ENCODE results near the gene MSMO1. TPM values are rescaled to one million over a fixed set of nuclear protein-coding genes. Genes with fewer than 3 reads are reported as not detected.

MSMO1 gene
- total and polyA plus RNA-seq, 11 donors = 6.0 to 28.4 (median 13.2) TPM

- 92 to 96% (median 93%) methylated on average over 1 of the region's 1 CpG for WGBS, 4 donors
- Histone ChIP-seq H3K27me3 (no peaks in the 10 kb centered on the region), H3K4me3 (no peak overlapping the region), H3K27ac (no peak overlapping the region), H3K36me3 (peaks cover 0 to 23% (median 11%) of the 10 kb centered on the region in 9 donors), H3K9me3 (no peaks in the 10 kb centered on the region), H3K4me1 (peaks cover 0 to 35% (median 13%) of the 10 kb centered on the region in 12 donors)
- TF ChIP-seq POLR2A (IDR thresholded peaks at IDR 0.05) (no peak), CTCF (IDR thresholded peaks at IDR 0.05) (no peak)
- DNase-seq = no peak
- intact Hi-C loops (cut with DNase I) = no loop called here
- no peak for ATAC-seq
Measured at GRCh38 chr4:165331359-165331758, 3.9 kb downstream of the MSMO1 start.

GRCh38 chr4:165331823-165332222 is 4.4 kb downstream of the MSMO1 start:
- no peaks in the 10 kb centered on the region for H3K27me3 ChIP-seq
- no peaks in the 10 kb centered on the region for H3K9me3 ChIP-seq
- 80 to 86% (median 85%) methylated on average over 10 of the region's 10 CpGs for WGBS, 4 donors
- H3K27ac ChIP-seq = no peak overlapping the region
- intact Hi-C loops (cut with DNase I) = no loop called here
- no peak for DNase-seq
- H3K36me3 ChIP-seq = peaks cover 0 to 26% (median 11%) of the 10 kb centered on the region in 9 donors
- H3K4me1 ChIP-seq = peaks cover 0 to 31% (median 12%) of the 10 kb centered on the region in 12 donors
- no peak for TF ChIP-seq POLR2A (IDR thresholded peaks at IDR 0.05)
- no peak for TF ChIP-seq CTCF (IDR thresholded peaks at IDR 0.05)
- H3K4me3 ChIP-seq = no peak overlapping the region
- ATAC-seq = no peak

DNA sequence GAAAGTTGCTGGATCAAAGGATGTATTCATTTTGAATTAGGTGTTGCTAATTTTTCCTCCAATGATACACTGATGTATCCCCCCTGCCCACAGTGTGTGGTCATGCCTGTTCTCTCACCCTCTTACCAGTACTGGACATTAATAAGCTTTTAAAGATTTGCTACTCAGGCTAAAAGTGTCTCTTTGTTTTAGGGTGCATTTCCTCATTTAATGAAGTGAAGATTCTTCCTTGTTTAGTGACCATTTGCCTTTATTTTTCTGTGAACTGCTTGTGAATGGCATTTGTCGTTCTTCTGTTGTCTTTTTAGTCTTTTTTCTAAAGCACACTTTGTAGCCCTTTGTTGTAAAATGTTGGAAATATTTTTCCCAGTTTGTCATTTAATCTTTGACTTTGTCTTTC is 5.0 kb downstream of the MSMO1 start:
- Histone ChIP-seq H3K27me3 (no peaks in the 10 kb centered on the region), H3K27ac (no peak overlapping the region), H3K4me1 (peaks cover 0 to 31% (median 12%) of the 10 kb centered on the region in 12 donors), H3K4me3 (no peak overlapping the region), H3K36me3 (peaks cover 0 to 33% (median 14%) of the 10 kb centered on the region in 9 donors), H3K9me3 (no peaks in the 10 kb centered on the region)
- 60 to 69% (median 62%) methylated on average over 1 of the region's 1 CpG for WGBS, 4 donors
- TF ChIP-seq CTCF (IDR thresholded peaks at IDR 0.05) (no peak), POLR2A (IDR thresholded peaks at IDR 0.05) (no peak)
- no peak for DNase-seq
- ATAC-seq = no peak
- intact Hi-C loops (cut with DNase I) = no loop called here

GRCh38 chr4:165335163-165335703 is 7.8 kb downstream of the MSMO1 start:
- no peak overlapping the region for H3K27ac ChIP-seq
- H3K27me3 ChIP-seq = no peaks in the 10 kb centered on the region
- no peaks in the 10 kb centered on the region for H3K9me3 ChIP-seq
- H3K36me3 ChIP-seq = peaks cover 0 to 60% (median 41%) of the 10 kb centered on the region in 9 donors
- no peak overlapping the region for H3K4me3 ChIP-seq
- no peak for DNase-seq
- ATAC-seq = no peak
- peaks cover 0 to 11% (median 0%) of the 10 kb centered on the region in 12 donors for H3K4me1 ChIP-seq
- TF ChIP-seq CTCF (IDR thresholded peaks at IDR 0.05) (no peak), POLR2A (IDR thresholded peaks at IDR 0.05) (no peak)
- intact Hi-C loops (cut with DNase I) = no loop called here
- WGBS, 4 donors = 67 to 81% (median 67%) methylated on average over 3 of the region's 3 CpGs

All from heart left ventricle (tissue), 16 donors.